Measurements from ENCODE around the gene VTI1A.

The VTI1A gene

DNA sequence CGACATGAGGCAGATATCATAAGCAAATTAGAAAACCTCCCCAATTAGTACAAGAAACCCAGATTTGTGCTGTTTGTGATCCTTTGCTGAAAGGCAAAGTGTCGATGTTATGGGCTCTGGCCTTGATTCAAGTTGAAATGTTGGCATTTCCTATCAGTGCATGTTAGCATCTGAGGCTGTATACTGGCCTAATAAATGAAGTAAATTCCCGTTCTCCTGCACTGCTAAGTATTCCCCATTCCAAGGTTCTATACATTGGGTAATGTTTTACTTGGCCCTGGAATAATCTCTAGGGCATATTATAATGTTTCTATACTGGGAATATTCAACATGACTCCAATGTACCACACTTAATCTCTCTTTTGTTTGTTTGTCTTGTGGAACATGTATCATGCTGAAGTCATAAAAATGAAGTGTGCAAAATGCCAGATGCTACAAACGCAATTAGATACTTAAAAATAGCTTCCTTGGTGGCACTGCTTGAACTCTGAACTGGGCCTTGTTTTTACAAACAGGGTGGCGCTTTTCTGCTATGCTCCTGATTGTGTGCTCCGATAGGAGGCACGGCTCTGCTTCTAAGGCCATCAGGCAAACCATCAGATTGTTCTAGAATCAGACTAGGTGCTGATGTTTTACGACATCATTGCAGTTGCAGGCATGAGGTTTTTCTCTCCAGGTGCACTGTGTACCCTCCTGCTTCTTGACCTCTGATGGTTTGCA lies 346.3 kb downstream of the VTI1A start:
- no peak for DNase-seq

GRCh38 chr10:112794201-112794600 lies 347.2 kb downstream of the VTI1A start:
- no peak for DNase-seq

GRCh38 chr10:112795067-112795466 lies 348.1 kb downstream of the VTI1A start:
- no peak for DNase-seq

- no peak for DNase-seq
These were observed 350.2 kb downstream of the VTI1A start for GRCh38 chr10:112797197-112797596.

DNA sequence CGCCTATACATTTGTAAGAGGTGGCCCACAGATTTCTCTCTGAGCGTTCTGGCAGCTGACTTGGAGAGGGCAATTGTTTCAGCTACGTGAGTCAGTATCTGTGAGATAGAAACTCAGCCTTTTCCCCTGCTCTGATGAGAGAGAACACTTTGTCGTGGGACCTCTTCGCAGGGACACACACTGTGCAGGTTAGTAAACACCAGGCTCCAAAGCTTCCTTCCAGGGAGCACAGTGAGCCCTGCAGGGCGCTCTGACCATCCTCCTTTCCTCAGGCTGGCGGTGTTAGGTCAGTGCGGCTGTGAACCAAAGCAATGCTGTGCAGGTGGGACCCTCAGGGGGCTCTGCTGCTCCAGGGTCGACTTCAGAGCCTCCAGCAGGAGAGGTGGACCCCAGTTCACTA lies 350.8 kb downstream of the VTI1A start:
- DNase-seq = no peak

DNA sequence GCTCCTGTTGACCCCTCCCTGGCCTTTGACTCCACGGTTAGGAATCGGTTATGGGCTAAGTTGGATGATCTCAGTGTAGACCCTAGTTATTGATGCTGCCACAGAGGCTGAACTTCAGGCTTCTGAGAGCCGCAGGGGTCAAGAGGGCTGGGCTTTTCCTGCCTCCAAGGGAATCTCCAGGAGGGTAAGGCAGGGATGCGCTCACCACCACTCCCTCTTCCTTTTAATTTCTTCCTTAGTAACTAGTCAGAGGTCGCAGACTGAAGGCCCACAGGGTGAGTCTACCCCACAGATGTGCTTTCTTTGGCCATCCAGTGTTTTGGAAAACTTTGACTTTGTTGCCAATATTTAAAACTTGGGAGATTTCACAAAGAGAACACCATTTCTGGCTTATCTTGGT lies 352.0 kb downstream of the VTI1A start:
- DNase-seq = no peak

DNA sequence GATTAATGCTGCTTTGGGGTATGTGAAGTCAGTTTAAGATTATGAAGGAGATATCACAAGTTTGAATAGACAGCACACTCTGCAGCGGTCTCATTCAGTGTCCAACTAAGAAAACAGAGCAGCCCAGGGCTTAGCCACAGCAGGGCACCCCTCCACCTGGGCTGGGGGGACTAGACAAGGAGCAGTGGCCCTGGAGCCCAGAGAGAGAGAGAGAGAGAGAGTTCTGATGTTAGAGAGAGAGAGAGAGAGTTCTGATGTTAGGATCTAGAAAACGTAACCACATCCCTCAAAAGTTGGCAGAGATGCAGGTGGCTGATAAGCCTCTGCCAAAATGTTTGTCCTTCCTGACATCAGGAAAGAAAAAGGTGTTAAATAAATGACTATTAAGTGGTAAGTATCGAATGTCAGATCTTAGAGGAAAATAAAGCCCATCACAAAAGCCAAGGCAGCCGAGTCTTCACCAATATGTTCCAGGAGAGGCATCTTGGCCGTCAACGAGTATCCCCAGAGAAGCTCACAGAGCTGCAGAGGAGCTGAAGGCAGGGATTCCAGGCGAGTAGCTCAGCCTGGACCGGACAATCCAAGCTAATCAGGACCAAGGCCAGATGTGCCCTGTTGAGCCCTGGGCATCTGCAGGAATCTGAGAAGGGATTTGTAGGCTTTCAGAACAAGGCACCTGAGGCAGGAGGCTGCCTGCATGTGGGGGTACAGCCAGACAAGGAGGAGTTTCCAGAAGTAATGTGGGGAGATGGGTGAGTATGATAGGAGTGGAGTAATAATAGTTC lies 352.9 kb downstream of the VTI1A start:
- no peak for DNase-seq

- no peak for DNase-seq
These were observed 354.0 kb downstream of the VTI1A start for GRCh38 chr10:112801004-112801403.

DNA sequence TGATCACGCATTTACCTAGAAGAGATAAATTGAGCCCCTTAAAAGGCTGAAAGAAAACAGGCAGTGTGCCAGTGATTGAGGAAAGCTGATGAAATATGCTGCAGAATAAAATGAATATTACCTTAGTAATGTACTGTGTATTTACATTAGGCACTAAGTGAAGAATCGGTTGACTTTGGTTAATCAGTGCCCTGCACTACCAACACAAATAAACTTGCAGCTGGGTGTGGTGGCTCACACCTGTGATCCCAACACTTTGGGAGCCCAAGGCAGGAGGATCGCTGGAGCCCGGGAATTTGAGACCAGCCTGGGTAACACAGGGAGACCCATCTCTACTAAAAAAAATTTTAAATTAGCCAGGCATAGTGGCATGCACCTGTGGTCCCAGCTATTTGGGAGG lies 354.7 kb downstream of the VTI1A start:
- DNase-seq = no peak

DNA sequence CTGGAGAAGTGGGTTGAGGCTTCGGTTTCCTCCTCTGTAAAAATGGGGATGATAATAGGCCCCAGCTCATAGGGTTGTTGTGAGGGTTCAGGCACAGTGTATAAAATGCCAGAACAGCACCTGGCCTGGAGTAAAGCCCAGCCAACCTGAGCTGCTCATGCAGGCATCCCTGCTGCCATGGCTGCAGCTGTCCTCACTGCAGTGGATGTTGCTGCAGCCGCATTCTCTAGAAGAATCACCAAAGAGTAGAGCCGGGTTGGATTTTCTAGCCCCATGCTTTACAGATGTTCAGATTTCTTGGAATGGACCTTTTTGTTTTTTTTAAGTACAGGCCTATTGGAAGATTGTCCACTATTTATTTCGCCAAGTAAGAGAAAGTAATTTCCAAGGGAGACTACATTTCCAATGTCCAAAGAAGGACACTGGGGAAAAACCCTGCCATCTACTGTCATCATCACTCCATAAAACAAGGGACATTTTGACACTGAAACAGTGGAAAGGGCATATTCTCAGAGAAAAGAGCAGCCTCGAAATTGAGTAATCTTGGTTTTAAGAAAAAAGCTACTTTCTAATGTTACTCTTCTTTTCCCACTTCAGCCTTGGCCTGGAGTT lies 355.5 kb downstream of the VTI1A start:
- no peak for DNase-seq

DNA sequence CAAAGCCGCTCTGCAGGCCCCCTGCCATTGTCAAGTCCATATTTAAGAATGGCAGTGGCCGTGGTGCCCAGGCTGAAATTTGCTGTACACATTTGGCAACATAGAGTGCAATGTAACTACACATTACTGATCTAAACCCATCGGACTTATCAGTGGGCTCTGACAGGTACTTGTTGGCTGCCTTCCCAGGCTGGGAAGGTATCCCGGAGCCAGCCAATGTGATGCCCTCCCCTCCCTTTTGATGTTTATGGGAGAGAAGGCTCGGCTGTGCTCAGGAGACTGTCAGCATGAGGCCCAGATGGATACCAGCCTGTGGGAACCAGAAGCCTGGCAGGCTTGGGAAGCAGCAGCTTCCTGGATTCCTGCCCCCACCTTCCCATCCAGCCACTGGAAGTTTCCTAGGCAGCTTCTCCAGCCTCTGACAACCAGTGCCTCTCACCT lies 357.0 kb downstream of the VTI1A start:
- DNase-seq = no peak

DNA sequence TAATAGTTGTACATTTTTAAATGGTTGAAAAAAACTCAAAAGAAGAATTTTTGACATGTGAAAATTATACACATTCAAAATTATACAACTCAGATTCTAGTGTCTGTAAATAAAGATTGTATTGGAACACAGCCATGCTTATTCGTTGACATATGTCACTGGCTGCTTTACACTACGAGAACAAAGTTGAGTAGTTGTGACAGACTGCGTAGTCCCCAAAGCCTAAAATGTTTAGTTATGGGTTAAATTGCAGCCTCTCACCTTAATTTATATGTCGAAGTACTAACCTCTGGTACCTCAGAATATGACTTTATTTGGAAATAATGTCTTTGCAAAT lies 358.2 kb downstream of the VTI1A start:
- no peak for DNase-seq

DNA sequence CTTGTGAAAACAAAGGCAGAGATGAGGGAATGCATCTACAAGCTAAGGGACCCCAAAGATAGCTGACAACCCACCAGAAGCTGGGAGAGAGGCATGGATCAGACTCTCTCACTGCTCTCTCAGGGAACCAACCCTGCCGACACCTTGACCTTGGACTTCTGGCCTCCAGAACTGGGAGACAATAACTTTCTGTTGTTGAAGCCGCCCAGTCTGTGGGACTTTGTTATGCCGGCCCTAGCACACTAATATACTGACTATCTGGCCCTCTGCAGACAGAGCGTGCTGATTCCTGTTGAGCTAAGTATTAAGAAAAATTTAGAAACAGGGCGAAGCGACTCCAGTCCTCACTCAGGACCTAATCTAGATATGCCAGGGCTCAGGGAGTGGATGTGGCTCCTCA lies 358.7 kb downstream of the VTI1A start:
- DNase-seq = no peak

DNA sequence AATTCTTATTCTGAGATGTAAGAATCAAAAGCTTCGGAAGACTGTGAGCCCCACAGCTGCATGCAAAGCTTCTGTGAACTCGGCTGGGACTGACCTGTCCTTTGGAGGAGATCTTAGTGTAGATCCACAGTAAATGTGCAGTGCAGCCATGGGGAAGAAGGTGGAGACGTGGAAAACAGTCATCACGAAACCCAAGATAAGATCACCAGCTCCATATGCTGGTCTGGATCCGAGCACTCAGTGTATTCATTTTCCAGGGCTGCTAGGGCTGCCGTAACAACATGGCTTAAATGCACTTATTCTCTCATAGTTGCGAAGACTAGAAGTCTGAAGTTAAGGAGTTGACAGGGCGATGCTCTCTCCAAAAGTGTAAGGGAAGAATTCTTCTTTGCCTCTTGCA lies 360.0 kb downstream of the VTI1A start:
- DNase-seq = no peak

GRCh38 chr10:112809736-112810135 lies 362.7 kb downstream of the VTI1A start:
- DNase-seq = no peak

GRCh38 chr10:112810711-112811151 lies 363.7 kb downstream of the VTI1A start:
- no peak for DNase-seq

DNA sequence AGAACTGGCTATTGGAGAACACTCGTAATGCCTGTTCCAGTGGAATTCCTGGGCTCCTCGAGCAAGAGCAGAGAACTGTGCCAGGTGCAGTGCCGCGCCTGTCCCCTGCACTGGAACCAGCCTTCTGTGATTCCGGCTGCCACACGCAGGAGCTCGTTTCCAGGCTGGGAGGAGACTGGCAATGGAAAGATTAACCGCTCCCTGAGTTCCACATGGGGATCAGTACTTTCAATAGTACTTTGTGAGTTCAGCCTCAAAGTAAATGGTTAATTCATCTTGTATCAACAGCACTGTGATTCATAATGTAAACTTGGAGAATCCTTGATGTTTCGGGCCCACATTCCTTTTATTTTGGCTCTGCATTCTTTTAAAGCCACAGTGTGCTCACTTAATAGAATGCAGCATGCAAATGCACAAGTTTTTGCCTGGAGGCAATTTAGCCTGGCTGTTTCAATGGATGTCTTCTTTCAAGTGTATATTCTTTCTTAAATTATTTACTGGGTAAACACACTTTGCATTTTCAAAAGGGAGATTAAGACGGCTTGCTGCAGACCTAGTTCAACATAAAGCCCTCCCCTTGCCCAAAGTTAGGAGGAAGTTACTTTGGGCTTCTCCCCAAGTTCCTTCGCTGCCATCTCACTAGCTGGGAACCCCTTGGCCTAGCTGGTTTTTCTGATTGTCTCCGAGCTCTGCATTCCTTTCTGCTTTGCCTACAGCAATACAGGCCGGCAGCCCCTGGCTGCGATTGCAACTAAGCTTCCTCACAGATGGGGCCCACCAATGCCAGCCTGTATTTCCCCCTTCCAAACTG lies 364.9 kb downstream of the VTI1A start:
- DNase-seq = peak in 1 of 2 experiments; percentile 4

GRCh38 chr10:112812586-112812985 lies 365.6 kb downstream of the VTI1A start:
- DNase-seq = no peak

GRCh38 chr10:112813866-112814591 lies 367.0 kb downstream of the VTI1A start:
- DNase-seq = no peak

DNA sequence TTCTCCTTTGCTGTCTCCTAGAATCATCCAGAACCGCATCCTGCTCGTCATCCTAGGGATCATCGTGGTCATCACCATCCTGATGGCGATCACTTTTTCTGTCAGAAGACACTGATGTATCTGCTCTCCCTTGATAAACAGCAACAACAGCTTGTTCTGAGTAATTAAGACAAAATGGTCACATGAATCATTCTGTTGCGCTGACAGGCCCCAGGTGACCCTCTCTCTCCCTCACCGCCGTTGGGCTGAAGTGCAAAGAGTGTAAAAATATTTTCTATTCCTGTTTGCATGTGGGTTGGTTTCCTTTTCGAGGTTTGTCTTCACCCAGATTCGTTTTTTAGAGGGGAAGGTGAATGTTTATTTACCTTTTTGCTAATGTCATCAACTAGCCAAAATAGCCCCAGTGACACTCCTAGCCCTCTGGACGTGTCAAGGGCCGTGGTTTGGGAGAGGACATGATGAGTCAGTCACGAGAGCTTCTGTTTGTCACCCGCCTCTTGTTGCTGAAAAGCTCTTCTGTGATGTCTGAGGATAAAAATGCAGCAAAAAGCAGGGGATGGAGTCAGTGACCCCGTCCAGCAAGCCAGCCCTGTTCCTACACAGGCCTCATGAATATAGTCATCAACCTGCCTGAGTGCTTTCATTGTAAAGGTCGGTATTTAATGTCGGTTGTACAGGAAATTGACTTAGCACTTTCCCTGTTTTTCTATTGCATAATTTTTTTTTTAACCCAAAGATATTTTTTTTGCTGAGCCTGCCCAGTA lies 368.4 kb downstream of the VTI1A start:
- no peak for DNase-seq

DNA sequence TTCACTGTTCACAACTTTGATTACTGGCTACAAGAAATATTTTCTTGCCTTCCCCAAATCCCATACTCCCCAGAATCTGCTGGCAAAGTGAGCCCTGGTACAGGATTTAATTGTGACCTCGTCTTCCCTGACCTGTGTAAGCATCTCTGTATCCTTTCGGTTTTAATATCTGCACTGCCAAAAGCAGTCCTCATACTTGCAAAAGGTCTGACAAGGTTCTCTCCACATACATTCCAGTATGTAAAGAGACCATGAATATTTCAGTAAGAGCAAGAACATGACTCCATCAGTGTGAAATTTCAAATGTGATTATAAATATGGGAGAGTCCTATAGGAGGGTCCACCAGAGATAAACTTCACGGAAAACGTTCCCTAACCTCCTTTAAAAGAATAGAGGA lies 369.0 kb downstream of the VTI1A start:
- DNase-seq = no peak

DNA sequence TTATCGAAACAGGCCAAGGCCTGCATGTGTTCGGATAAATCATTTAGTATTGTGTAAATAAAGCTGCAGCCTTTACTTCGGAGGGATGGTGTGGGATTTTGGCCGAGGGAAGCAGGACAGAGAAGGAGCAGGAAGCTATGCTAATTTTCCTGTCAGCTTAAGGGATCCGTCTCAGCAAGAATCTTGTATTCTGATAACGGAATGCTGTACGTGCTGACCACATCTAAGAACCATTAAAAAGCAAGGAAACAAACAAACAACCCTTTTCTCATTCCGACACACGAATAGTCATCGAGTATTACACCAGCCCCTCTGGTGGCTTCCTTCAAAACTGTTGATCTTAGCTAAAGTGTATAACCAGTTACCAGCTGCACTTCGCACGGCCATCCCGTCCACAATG lies 369.9 kb downstream of the VTI1A start:
- DNase-seq = no peak
